Heart left ventricle (tissue), 16 donors: ENCODE data around the gene NAPSA. TPM values are rescaled to one million over a fixed set of nuclear protein-coding genes. Genes with fewer than 3 reads are reported as not detected.

ENCODE experiments used
- ATAC-seq, 4 donors: fragments of 200-7000 bp; cut with Tn5 transposase; one replicate each; pipeline ENCODE4 v1.9.1; 2020 to 2022; ENCODE audit warnings: moderate library complexity in 4 of 4, mild to moderate bottlenecking in 3 of 4, moderate number of reproducible peaks in 1 of 4
- DNase-seq, 5 donors: peaks; one replicate each; pipeline ENCODE4 v3.0.0-alpha.2; 2020
- H3K27ac ChIP-seq, 12 donors: fragments of 200-600 bp; sonication (generic) in 4 of 12; one replicate each; pipeline versions ENCODE4 v1.5.0 to v1.8.0; 2016 to 2022; ENCODE audit warnings: mild to moderate bottlenecking in 2 of 12
- H3K27me3 ChIP-seq, 9 donors: fragments of 200-600 bp; sonication (generic) in 2 of 9; one replicate each; pipeline versions ENCODE4 v1.5.1 to v1.8.0; 2016 to 2022; ENCODE audit warnings: mild to moderate bottlenecking in 3 of 9
- H3K36me3 ChIP-seq, 9 donors: fragments of 200-600 bp; sonication (generic) in 2 of 9; one replicate each; pipeline versions ENCODE4 v1.5.0 to v1.8.0; 2018 to 2022; ENCODE audit warnings: mild to moderate bottlenecking in 2 of 9
- H3K4me1 ChIP-seq, 12 donors: fragments of 200-600 bp; sonication (generic) in 4 of 12; one replicate each; pipeline versions ENCODE4 v1.5.0 to v1.8.0; 2016 to 2022; ENCODE audit warnings: mild to moderate bottlenecking in 3 of 12
- H3K4me3 ChIP-seq, 12 donors: fragments of 200-600 bp; sonication (generic) in 4 of 12; one replicate each; pipeline versions ENCODE4 v1.5.0 to v1.8.0; 2017 to 2022; ENCODE audit warnings: mild to moderate bottlenecking in 9 of 12, moderate library complexity in 4 of 12
- H3K9me3 ChIP-seq, 12 donors: fragments of 200-600 bp; sonication (generic) in 4 of 12; one replicate each; pipeline versions ENCODE4 v1.5.0 to v1.8.0; 2016 to 2022; ENCODE audit warnings: mild to moderate bottlenecking in 1 of 12
- CTCF ChIP-seq, 12 donors: fragments of 200-600 bp; sonication (generic) in 4 of 12; IDR thresholded peaks; one replicate each; pipeline versions ENCODE4 v1.5.0 to v1.8.0; 2018 to 2022; ENCODE audit warnings: antibody characterized with exemption in 12 of 12, mild to moderate bottlenecking in 5 of 12
- POLR2A ChIP-seq, 2 donors: fragments of 450-650 bp; IDR thresholded peaks; one replicate each; pipeline ENCODE4 v1.6.1; 2017; ENCODE audit warnings: antibody characterized with exemption in 2 of 2, mild to moderate bottlenecking in 2 of 2, moderate library complexity in 2 of 2
- WGBS, 4 donors: extraction: QIAGEN DNeasy Blood & Tissue Kit in 2 of 4; methylation state at CpG; one replicate each; pipeline versions ENCODE4 v1.1.5 to v1.1.7; 2013 to 2018; 5-methylcytosine and 5-hydroxymethylcytosine counted together
- intact Hi-C, 10 donors: fragments of 100-400 bp; cut with DNase I; formaldehyde crosslinking; loops; one replicate each; pipeline versions ENCODE4 v1.11.1 to v1.14.2; 2022
- polyA plus RNA-seq, 2 donors: library from polyadenylated mRNA; stranded (reverse); fragments of 200-250 nt; gene quantifications; one replicate each; pipeline ENCODE4 v1.2.3, GENCODE V29; 2013
- total RNA-seq, 9 donors: library from RNA; depleted of rRNA in 2 of 9; stranded (reverse); fragments of >200 nt in 2 of 9; fragmentation: NEBNext Ultra II Directional in 3 of 9; extraction: Animal tissue kit (Norgen Biotek cat#: 25700) in 3 of 9; gene quantifications; one replicate each; pipeline versions ENCODE4 v1.1.0 to v1.2.4, GENCODE V29; 2016 to 2023
- donor health status: ischemic (EF 13 %, LVEDD 7.1; RV severe dilation, severe dysfunction).
- donor health status: healthy with polysubstance abuse.
- donor health status: DM: no; HTN: yes; CAD: no.
- donor health status: DM: no; HTN: no; CAD: no.
- donor health status: ischemic (EF 25% LVEDD 6.9; RV normal size, moderate dysfunction).
- donor health status: ischemic (EF 25% LVEDD 5.7; RV mildly dilated, moderate dysfunction).
- donor health status: healthy.
- donor health status: DM: yes; HTN: yes; CAD: no.
- donor health status: ischemic (EF 35%, LVEDD 5.7; RV mildly dilated, moderate dysfunction).
- donor health status: nonischemic (EF 11% LVEDD 7.7; RV severe dilation, severe dysfunction).
- donor health status: DM: yes; HTN: yes; CAD: no.
- donor health status: PGD.
- donor health status: ischemic (EF 29% LVEDD 5.4; RV normal size, mild dysfunction).
- donor health status: nonischemic (EF 23%, LVEDD 6.1; RV moderate dilation, normal function).

NAPSA gene
- total and polyA plus RNA-seq, 11 donors = 0.28 to 0.89 (median 0.62) TPM; not detected in 5

- H3K27me3 ChIP-seq = no peaks in the 10 kb centered on the region
- intact Hi-C loops = no loop called here
- peak; percentile 97 to 98 (median 97) for DNase-seq
- ATAC-seq = peak; percentile 93 to 97 (median 95)
- H3K4me3 ChIP-seq = peak within 1 kb of the TSS; percentile 27 to 78 (median 64)
- H3K4me1 ChIP-seq = peaks cover 0 to 47% (median 21%) of the 10 kb centered on the region in 12 donors
- H3K9me3 ChIP-seq = no peaks in the 10 kb centered on the region
- H3K27ac ChIP-seq = peak within 1 kb of the TSS; percentile 14 to 92 (median 74)
- WGBS, 4 donors = 0 to 1% (median 1%) methylated on average over 45 to 78 of the region's 78 CpGs
- H3K36me3 ChIP-seq = peaks cover under 1 to 41% (median 37%) of the 10 kb centered on the region in 9 donors
- TF ChIP-seq CTCF (IDR thresholded peaks at IDR 0.05) (peak in 1 of 12 donors; percentile 10), POLR2A (IDR thresholded peaks at IDR 0.05) (peak in 1 of 2 donors; percentile 53)
These were observed 18.6 kb upstream of the NAPSA start, which contains the start of gene POLD1 for GRCh38 chr19:50383852-50384684. POLD1 (plus strand) TSS chr19:50384347; CDS start chr19:50398852, 14,505 bp downstream.

GRCh38 chr19:50383001-50383851 lies 17.8 kb upstream of the NAPSA start:
- peaks cover 2 to 49% (median 45%) of the 10 kb centered on the region in 9 donors for H3K36me3 ChIP-seq
- peak overlapping the region in 11 of 12 donors; percentile 6 to 78 (median 66) for H3K4me3 ChIP-seq
- ATAC-seq (peak in 1 of 4 donors; percentile 0), DNase-seq (peak in 1 of 5 donors; percentile 29)
- no peak for TF ChIP-seq CTCF (IDR thresholded peaks at IDR 0.05)
- no peak for TF ChIP-seq POLR2A (IDR thresholded peaks at IDR 0.05)
- H3K9me3 ChIP-seq = no peaks in the 10 kb centered on the region
- peaks cover 0 to 47% (median 21%) of the 10 kb centered on the region in 12 donors for H3K4me1 ChIP-seq
- WGBS, 4 donors = 52 to 58% (median 56%) methylated on average over 21 of the region's 21 CpGs
- H3K27ac ChIP-seq = peak overlapping the region; percentile 14 to 92 (median 74)
- intact Hi-C loops = no loop called here
- no peaks in the 10 kb centered on the region for H3K27me3 ChIP-seq

- no peaks in the 10 kb centered on the region for H3K27me3 ChIP-seq
- H3K27ac ChIP-seq = no peak overlapping the region
- H3K9me3 ChIP-seq = no peaks in the 10 kb centered on the region
- no peak for DNase-seq
- H3K4me3 ChIP-seq = no peak overlapping the region
- H3K4me1 ChIP-seq = peaks cover 0 to 45% (median 24%) of the 10 kb centered on the region in 12 donors
- 92 to 93% (median 92%) methylated on average over 51 to 58 of the region's 58 CpGs for WGBS, 4 donors
- no peak for ATAC-seq
- TF ChIP-seq CTCF (IDR thresholded peaks at IDR 0.05) (no peak), POLR2A (IDR thresholded peaks at IDR 0.05) (no peak)
- H3K36me3 ChIP-seq = peaks cover 2 to 58% (median 56%) of the 10 kb centered on the region in 9 donors
- intact Hi-C loops = no loop called here
These were observed 16.7 kb upstream of the NAPSA start for GRCh38 chr19:50381881-50382729.
